HL-60 (cell line): ENCODE measurements around the gene BMP2K.

Source experiments
- DNase-seq, 2 experiments: peaks; one replicate each; pipeline ENCODE4 v3.0.0-alpha.2; 2010 to 2020; ENCODE audit warnings: low read depth in 1 of 2, low spot score in 1 of 2
- H3K27ac ChIP-seq: fragments of 250-450 bp; sonication (Bioruptor Pico); replicated peaks from 2 replicates; pipeline ENCODE4 v1.5.1; 2020; ENCODE audit warnings: mild to moderate bottlenecking, moderate library complexity
- H3K27me3 ChIP-seq: fragments of 250-450 bp; sonication (Bioruptor Pico); 2 replicates; pipeline ENCODE4 v1.5.1; 2021; ENCODE audit warnings: mild to moderate bottlenecking, moderate library complexity; ENCODE audit not compliant: insufficient read depth, poor library complexity, severe bottlenecking
- H3K4me3 ChIP-seq: replicated peaks from 2 replicates; pipeline ENCODE4 v1.5.1; 2011; ENCODE audit warnings: mild to moderate bottlenecking, control low read depth, low read length; ENCODE audit not compliant: insufficient read depth
- CTCF ChIP-seq: IDR thresholded peaks from one replicate; pipeline ENCODE4 v1.5.1; 2011; ENCODE audit warnings: low read length, control low read depth, inconsistent platforms; ENCODE audit not compliant: insufficient read depth
- GABPA ChIP-seq: IDR thresholded peaks from 2 replicates; pipeline ENCODE4 v1.6.1; 2012; ENCODE audit warnings: low read depth
- POLR2AphosphoS5 ChIP-seq: IDR thresholded peaks from 2 replicates; pipeline ENCODE4 v1.6.1; 2012; ENCODE audit warnings: low read depth
- REST ChIP-seq: IDR thresholded peaks from 2 replicates; pipeline ENCODE4 v1.6.1; 2012; ENCODE audit warnings: low read depth; ENCODE audit not compliant: insufficient replicate concordance
- SPI1 ChIP-seq: IDR thresholded peaks from 2 replicates; pipeline ENCODE4 v1.6.1; 2012; ENCODE audit warnings: low read depth, mild to moderate bottlenecking, borderline replicate concordance

Gene BMP2K

GRCh38 chr4:78811034-78811433 is 34.9 kb downstream of the BMP2K start:
- no peak overlapping the region for H3K4me3 ChIP-seq
- no peak for DNase-seq
- TF ChIP-seq CTCF (no peak), GABPA (no peak), REST (no peak), POLR2AphosphoS5 (no peak), SPI1 (no peak)
- H3K27ac ChIP-seq: no peak overlapping the region
- H3K27me3 ChIP-seq: no peaks in the 10 kb centered on the region

- Histone ChIP-seq H3K27me3 (no peaks in the 10 kb centered on the region), H3K4me3 (no peak overlapping the region), H3K27ac (no peak overlapping the region)
- DNase-seq: no peak
- TF ChIP-seq GABPA: no peak
- TF ChIP-seq CTCF: no peak
- TF ChIP-seq SPI1: no peak
Measured at GRCh38 chr4:78818530-78819079, 42.5 kb downstream of the BMP2K start.

- no peak overlapping the region for H3K27ac ChIP-seq
- TF ChIP-seq REST (no peak), POLR2AphosphoS5 (no peak), GABPA (no peak), SPI1 (no peak), CTCF (no peak)
- no peak overlapping the region for H3K4me3 ChIP-seq
- DNase-seq: no peak
- H3K27me3 ChIP-seq: no peaks in the 10 kb centered on the region
Measured at GRCh38 chr4:78824001-78824400, 47.9 kb downstream of the BMP2K start.

GRCh38 chr4:78827191-78827590 is 51.0 kb downstream of the BMP2K start:
- no peak for DNase-seq
- Histone ChIP-seq H3K27ac (no peak overlapping the region), H3K4me3 (no peak overlapping the region), H3K27me3 (no peaks in the 10 kb centered on the region)
- TF ChIP-seq REST (no peak), GABPA (no peak), POLR2AphosphoS5 (no peak), SPI1 (no peak), CTCF (no peak)
